HUES6 (cell line): ENCODE results near the gene ACTN1.

Experiments used
- H3K27ac ChIP-seq: 2 replicates; pipeline ENCODE4 v1.7.0; 2013; ENCODE audit warnings: low read depth, mild to moderate bottlenecking, low read length, inconsistent platforms
- H3K27me3 ChIP-seq: 2 replicates; pipeline ENCODE4 v1.6.1; 2013; ENCODE audit warnings: low read length; ENCODE audit not compliant: control insufficient read depth, insufficient read depth
- H3K36me3 ChIP-seq: 2 replicates; pipeline ENCODE4 v1.6.1; 2013; ENCODE audit warnings: low read length; ENCODE audit not compliant: control insufficient read depth, insufficient read depth
- H3K4me1 ChIP-seq: 2 replicates; pipeline ENCODE4 v1.6.1; 2013; ENCODE audit warnings: low read length; ENCODE audit not compliant: control insufficient read depth, insufficient read depth
- H3K4me3 ChIP-seq: 2 replicates; pipeline ENCODE4 v1.5.1; 2013; ENCODE audit warnings: low read depth, low read length
- H3K9ac ChIP-seq: one replicate; pipeline ENCODE4 v1.6.1; 2013; ENCODE audit warnings: mild to moderate bottlenecking, low read length
- H3K9me3 ChIP-seq: 2 replicates; pipeline ENCODE4 v1.6.1; 2013; ENCODE audit warnings: low read depth, low read length; ENCODE audit not compliant: control insufficient read depth, insufficient read depth

ACTN1 gene

GRCh38 chr14:68908201-68908600 is 70.9 kb downstream of the ACTN1 start:
- H3K4me3 ChIP-seq, result no peak overlapping the region
- H3K36me3 ChIP-seq, result peaks cover 82% of the 10 kb centered on the region
- H3K9me3 ChIP-seq, result no peaks in the 10 kb centered on the region
- no peak overlapping the region for H3K27ac ChIP-seq
- H3K27me3 ChIP-seq, result no peaks in the 10 kb centered on the region
- peaks cover 4% of the 10 kb centered on the region; the same call in 1 of the 2 replicates for H3K4me1 ChIP-seq
- no peak overlapping the region for H3K9ac ChIP-seq

GRCh38 chr14:68906439-68906838 is 72.7 kb downstream of the ACTN1 start:
- peaks cover 93% of the 10 kb centered on the region for H3K36me3 ChIP-seq
- no peaks in the 10 kb centered on the region for H3K4me1 ChIP-seq
- H3K4me3 ChIP-seq, result no peak overlapping the region
- H3K27ac ChIP-seq, result no peak overlapping the region
- no peaks in the 10 kb centered on the region for H3K27me3 ChIP-seq
- no peak overlapping the region for H3K9ac ChIP-seq
- no peaks in the 10 kb centered on the region for H3K9me3 ChIP-seq

- Histone ChIP-seq H3K9me3 (no peaks in the 10 kb centered on the region), H3K36me3 (peaks cover 92% of the 10 kb centered on the region), H3K9ac (no peak overlapping the region), H3K27me3 (no peaks in the 10 kb centered on the region), H3K27ac (no peak overlapping the region), H3K4me1 (no peaks in the 10 kb centered on the region), H3K4me3 (no peak overlapping the region)
These were observed 73.8 kb downstream of the ACTN1 start for GRCh38 chr14:68905107-68905895.

- peaks cover 92% of the 10 kb centered on the region for H3K36me3 ChIP-seq
These were observed 76.7 kb downstream of the ACTN1 start for GRCh38 chr14:68902357-68902756.

GRCh38 chr14:68899033-68899603 is 80.0 kb downstream of the ACTN1 start:
- Histone ChIP-seq H3K9me3 (no peaks in the 10 kb centered on the region), H3K27me3 (no peaks in the 10 kb centered on the region), H3K27ac (no peak overlapping the region), H3K4me3 (no peak overlapping the region), H3K4me1 (no peaks in the 10 kb centered on the region), H3K9ac (no peak overlapping the region), H3K36me3 (peaks cover 94% of the 10 kb centered on the region)

More at GRCh38 chr14:68902357-68902756, 76.7 kb downstream of the ACTN1 start:
- H3K4me1 ChIP-seq, result no peaks in the 10 kb centered on the region
- no peak overlapping the region for H3K9ac ChIP-seq
- no peak overlapping the region for H3K27ac ChIP-seq
- no peak overlapping the region for H3K4me3 ChIP-seq
- no peaks in the 10 kb centered on the region for H3K27me3 ChIP-seq
- no peaks in the 10 kb centered on the region for H3K9me3 ChIP-seq

- Histone ChIP-seq H3K9ac (no peak overlapping the region), H3K4me3 (no peak overlapping the region), H3K9me3 (no peaks in the 10 kb centered on the region), H3K4me1 (no peaks in the 10 kb centered on the region), H3K27ac (no peak overlapping the region), H3K36me3 (peaks cover 94% of the 10 kb centered on the region), H3K27me3 (no peaks in the 10 kb centered on the region)
These were observed 80.7 kb downstream of the ACTN1 start for GRCh38 chr14:68898248-68899032.

GRCh38 chr14:68897559-68898155 is 81.4 kb downstream of the ACTN1 start:
- no peak overlapping the region for H3K4me3 ChIP-seq
- peaks cover 96% of the 10 kb centered on the region for H3K36me3 ChIP-seq
- H3K9me3 ChIP-seq, result no peaks in the 10 kb centered on the region
- H3K4me1 ChIP-seq, result no peaks in the 10 kb centered on the region
- H3K9ac ChIP-seq, result no peak overlapping the region
- H3K27ac ChIP-seq, result no peak overlapping the region
- no peaks in the 10 kb centered on the region for H3K27me3 ChIP-seq

- Histone ChIP-seq H3K9ac (no peak overlapping the region), H3K27ac (no peak overlapping the region), H3K36me3 (peaks cover 97% of the 10 kb centered on the region), H3K4me3 (no peak overlapping the region), H3K27me3 (no peaks in the 10 kb centered on the region), H3K4me1 (no peaks in the 10 kb centered on the region), H3K9me3 (no peaks in the 10 kb centered on the region)
These were observed 83.0 kb downstream of the ACTN1 start for GRCh38 chr14:68896132-68896531.

- Histone ChIP-seq H3K4me1 (no peaks in the 10 kb centered on the region), H3K36me3 (peaks cover 98% of the 10 kb centered on the region), H3K4me3 (no peak overlapping the region), H3K9me3 (no peaks in the 10 kb centered on the region), H3K9ac (no peak overlapping the region), H3K27me3 (no peaks in the 10 kb centered on the region), H3K27ac (no peak overlapping the region)
These were observed 84.0 kb downstream of the ACTN1 start for GRCh38 chr14:68894802-68895703.

GRCh38 chr14:68894123-68894522 is 85.0 kb downstream of the ACTN1 start:
- Histone ChIP-seq H3K9me3 (no peaks in the 10 kb centered on the region), H3K27ac (no peak overlapping the region), H3K27me3 (no peaks in the 10 kb centered on the region), H3K4me1 (no peaks in the 10 kb centered on the region), H3K9ac (no peak overlapping the region), H3K36me3 (peaks cover 98% of the 10 kb centered on the region), H3K4me3 (no peak overlapping the region)
